ES-I3 (cell line): ENCODE results near the gene POLR3GL.

Experiments used
- H3K36me3 ChIP-seq: 2 replicates; pipeline ENCODE4 v1.6.1; 2013; ENCODE audit warnings: mild to moderate bottlenecking, low read length, control low read depth, moderate library complexity; ENCODE audit not compliant: insufficient read depth
- H3K4me1 ChIP-seq: 2 replicates; pipeline ENCODE4 v1.6.1; 2013; ENCODE audit warnings: mild to moderate bottlenecking, control low read depth, low read length; ENCODE audit not compliant: insufficient read depth
- H3K9ac ChIP-seq: 2 replicates; pipeline ENCODE4 v1.6.1; 2013; ENCODE audit warnings: low read depth, mild to moderate bottlenecking, low read length, moderate library complexity
- H3K9me3 ChIP-seq: 2 replicates; pipeline ENCODE4 v1.6.1; 2013; ENCODE audit warnings: mild to moderate bottlenecking, low read length, moderate library complexity; ENCODE audit not compliant: control insufficient read depth, insufficient read depth

The POLR3GL gene

GRCh38 chr1:145936247-145936646 is 28.2 kb upstream of the POLR3GL start:
- Histone ChIP-seq H3K36me3 (0 out of 2 replicates have a peak, but pooled peaks cover 3% of the 10 kb centered on the region), H3K4me1 (peaks cover 11% of the 10 kb centered on the region; the same call in 1 of the 2 replicates), H3K9ac (no peak overlapping the region), H3K9me3 (no peaks in the 10 kb centered on the region)

GRCh38 chr1:145937436-145937835 is 27.1 kb upstream of the POLR3GL start:
- 0 out of 2 replicates have a peak, but pooled peaks cover 3% of the 10 kb centered on the region for H3K36me3 ChIP-seq

GRCh38 chr1:145942405-145942804 is 22.1 kb upstream of the POLR3GL start:
- no peaks in the 10 kb centered on the region for H3K9me3 ChIP-seq
- no peaks in the 10 kb centered on the region for H3K36me3 ChIP-seq
- no peak overlapping the region for H3K9ac ChIP-seq
- peaks cover 7% of the 10 kb centered on the region for H3K4me1 ChIP-seq

More at GRCh38 chr1:145937436-145937835, 27.1 kb upstream of the POLR3GL start:
- Histone ChIP-seq H3K9me3 (no peaks in the 10 kb centered on the region), H3K9ac (no peak overlapping the region), H3K4me1 (peaks cover 8% of the 10 kb centered on the region; the same call in 1 of the 2 replicates)

GRCh38 chr1:145942871-145943270 is 21.6 kb upstream of the POLR3GL start:
- no peak overlapping the region for H3K9ac ChIP-seq
- no peaks in the 10 kb centered on the region for H3K36me3 ChIP-seq
- no peaks in the 10 kb centered on the region for H3K9me3 ChIP-seq
- H3K4me1 ChIP-seq = peaks cover 12% of the 10 kb centered on the region

GRCh38 chr1:145944532-145944931 is 20.0 kb upstream of the POLR3GL start:
- Histone ChIP-seq H3K4me1 (peaks cover 18% of the 10 kb centered on the region), H3K9ac (no peak overlapping the region), H3K9me3 (no peaks in the 10 kb centered on the region), H3K36me3 (no peaks in the 10 kb centered on the region)

GRCh38 chr1:145946477-145946986 is 18.0 kb upstream of the POLR3GL start:
- Histone ChIP-seq H3K4me1 (peaks cover 21% of the 10 kb centered on the region), H3K9me3 (no peaks in the 10 kb centered on the region), H3K36me3 (no peaks in the 10 kb centered on the region), H3K9ac (no peak overlapping the region)

- Histone ChIP-seq H3K4me1 (peaks cover 21% of the 10 kb centered on the region), H3K36me3 (no peaks in the 10 kb centered on the region), H3K9ac (no peak overlapping the region), H3K9me3 (no peaks in the 10 kb centered on the region)
Observed at GRCh38 chr1:145947551-145947950, 16.9 kb upstream of the POLR3GL start.

GRCh38 chr1:145949219-145949618 is 15.3 kb upstream of the POLR3GL start:
- Histone ChIP-seq H3K9ac (no peak overlapping the region), H3K4me1 (peaks cover 21% of the 10 kb centered on the region), H3K36me3 (no peaks in the 10 kb centered on the region), H3K9me3 (no peaks in the 10 kb centered on the region)

- H3K9me3 ChIP-seq = no peaks in the 10 kb centered on the region
- no peak overlapping the region for H3K9ac ChIP-seq
- peaks cover 21% of the 10 kb centered on the region for H3K4me1 ChIP-seq
- no peaks in the 10 kb centered on the region for H3K36me3 ChIP-seq
Observed at GRCh38 chr1:145951526-145951925, 13.0 kb upstream of the POLR3GL start.

- no peak overlapping the region for H3K9ac ChIP-seq
- peaks cover 9% of the 10 kb centered on the region for H3K4me1 ChIP-seq
- no peaks in the 10 kb centered on the region for H3K9me3 ChIP-seq
- no peaks in the 10 kb centered on the region for H3K36me3 ChIP-seq
Observed at GRCh38 chr1:145952903-145953302, 11.6 kb upstream of the POLR3GL start.

GRCh38 chr1:145953861-145954260 is 10.6 kb upstream of the POLR3GL start:
- Histone ChIP-seq H3K36me3 (no peaks in the 10 kb centered on the region), H3K9me3 (no peaks in the 10 kb centered on the region), H3K9ac (no peak overlapping the region), H3K4me1 (peaks cover 7% of the 10 kb centered on the region)

- H3K4me1 ChIP-seq = peaks cover 10% of the 10 kb centered on the region
Observed at GRCh38 chr1:145955436-145955835, 9.1 kb upstream of the POLR3GL start.

GRCh38 chr1:145956361-145956760 is 8.1 kb upstream of the POLR3GL start:
- Histone ChIP-seq H3K36me3 (no peaks in the 10 kb centered on the region), H3K9ac (peak overlapping the region; percentile 68; the same call in 1 of the 2 replicates), H3K9me3 (no peaks in the 10 kb centered on the region), H3K4me1 (peaks cover 7% of the 10 kb centered on the region)

More at GRCh38 chr1:145955436-145955835, 9.1 kb upstream of the POLR3GL start:
- no peaks in the 10 kb centered on the region for H3K36me3 ChIP-seq
- peak overlapping the region; percentile 6; the same call in 1 of the 2 replicates for H3K9ac ChIP-seq
- H3K9me3 ChIP-seq = no peaks in the 10 kb centered on the region

GRCh38 chr1:145956781-145957442 is 7.6 kb upstream of the POLR3GL start:
- no peaks in the 10 kb centered on the region for H3K9me3 ChIP-seq
- no peaks in the 10 kb centered on the region for H3K36me3 ChIP-seq
- H3K9ac ChIP-seq = peak overlapping the region; percentile 68
- peaks cover 7% of the 10 kb centered on the region for H3K4me1 ChIP-seq
